GM20000 (cell line): ENCODE data around the gene KANSL3.

ENCODE experiments used
- DNase-seq: peaks from one replicate; pipeline ENCODE4 v3.0.0; 2012; ENCODE audit warnings: low spot score
- TF ChIP-seq, protein P1 (sequence below): IDR thresholded peaks from 2 replicates; pipeline ENCODE4 v1.5.1; 2012; ENCODE audit warnings: mild to moderate bottlenecking, control low read depth; ENCODE audit errors: extremely low read depth, missing control alignments

KANSL3 gene

DNA sequence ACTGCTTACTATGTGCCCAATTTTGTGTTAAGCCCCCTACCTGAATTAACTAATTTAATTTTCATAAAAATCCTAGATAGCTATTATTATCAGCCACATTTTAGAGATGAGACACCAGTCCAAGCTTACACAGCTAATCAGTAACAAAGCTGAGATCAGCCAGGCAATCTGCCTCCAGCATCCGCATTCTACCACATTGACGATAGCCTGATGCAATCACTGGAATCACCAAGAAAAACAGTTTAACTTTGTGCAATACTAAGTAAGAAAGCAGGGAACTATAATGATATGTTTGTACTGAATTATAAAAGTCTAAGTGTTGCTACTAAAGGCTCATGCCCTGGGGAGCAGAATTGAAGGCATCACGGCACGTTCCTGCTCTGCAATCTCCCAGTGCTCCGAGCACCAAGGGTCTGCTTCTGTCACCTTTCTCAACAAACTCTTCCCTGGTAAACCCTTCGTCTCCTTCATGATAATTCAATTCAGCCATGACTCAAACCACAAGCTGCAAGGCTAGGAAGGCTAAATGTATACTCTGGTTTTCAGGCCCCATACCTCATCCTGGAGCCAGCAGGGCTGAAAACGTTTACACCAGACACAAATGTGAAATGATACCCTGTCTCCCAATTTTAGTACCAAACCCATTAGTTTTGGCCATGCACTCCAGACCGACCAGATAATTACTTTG lies 19.4 kb downstream of the KANSL3 start:
- TF ChIP-seq, protein P1, sequence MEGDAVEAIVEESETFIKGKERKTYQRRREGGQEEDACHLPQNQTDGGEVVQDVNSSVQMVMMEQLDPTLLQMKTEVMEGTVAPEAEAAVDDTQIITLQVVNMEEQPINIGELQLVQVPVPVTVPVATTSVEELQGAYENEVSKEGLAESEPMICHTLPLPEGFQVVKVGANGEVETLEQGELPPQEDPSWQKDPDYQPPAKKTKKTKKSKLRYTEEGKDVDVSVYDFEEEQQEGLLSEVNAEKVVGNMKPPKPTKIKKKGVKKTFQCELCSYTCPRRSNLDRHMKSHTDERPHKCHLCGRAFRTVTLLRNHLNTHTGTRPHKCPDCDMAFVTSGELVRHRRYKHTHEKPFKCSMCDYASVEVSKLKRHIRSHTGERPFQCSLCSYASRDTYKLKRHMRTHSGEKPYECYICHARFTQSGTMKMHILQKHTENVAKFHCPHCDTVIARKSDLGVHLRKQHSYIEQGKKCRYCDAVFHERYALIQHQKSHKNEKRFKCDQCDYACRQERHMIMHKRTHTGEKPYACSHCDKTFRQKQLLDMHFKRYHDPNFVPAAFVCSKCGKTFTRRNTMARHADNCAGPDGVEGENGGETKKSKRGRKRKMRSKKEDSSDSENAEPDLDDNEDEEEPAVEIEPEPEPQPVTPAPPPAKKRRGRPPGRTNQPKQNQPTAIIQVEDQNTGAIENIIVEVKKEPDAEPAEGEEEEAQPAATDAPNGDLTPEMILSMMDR = no peak
- no peak for DNase-seq

DNA sequence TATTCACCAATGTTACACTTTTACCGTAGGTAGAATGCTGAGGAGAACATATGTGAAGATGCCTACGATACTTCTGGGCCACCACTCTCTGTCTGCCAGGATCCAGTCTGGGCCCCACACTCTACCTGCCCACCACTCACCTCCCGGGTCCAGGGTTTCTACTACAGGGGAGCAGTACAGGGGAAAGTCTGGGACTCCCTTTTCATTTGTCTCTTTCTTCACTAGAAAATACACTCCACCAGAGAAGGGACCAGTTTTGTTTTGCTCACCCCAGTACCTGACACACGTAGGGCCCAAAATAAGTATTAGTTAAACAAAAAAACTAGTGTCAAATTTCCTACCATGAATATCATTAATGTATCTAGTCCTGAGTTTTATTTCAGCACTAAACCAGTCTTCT lies 21.1 kb downstream of the KANSL3 start:
- no peak for DNase-seq
- TF ChIP-seq, protein P1 = no peak

DNA sequence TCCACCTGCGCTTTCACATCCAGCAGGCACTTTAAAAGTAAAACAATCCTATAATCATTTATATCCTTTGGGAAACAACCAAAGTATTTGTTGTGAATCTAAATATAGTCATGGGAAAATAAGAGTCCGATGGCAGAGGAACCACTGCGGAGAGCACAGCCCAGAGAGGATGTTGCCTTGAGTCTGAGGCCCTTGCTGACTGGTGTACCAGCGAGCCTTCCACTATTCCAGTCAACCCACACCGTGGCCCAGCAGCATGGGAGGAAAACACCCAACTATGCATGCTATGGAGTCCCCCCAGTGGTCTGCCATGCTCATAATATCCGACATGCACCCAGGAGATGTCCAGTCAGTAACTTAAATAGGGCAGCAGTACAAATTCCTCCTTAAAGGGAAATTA lies 21.6 kb downstream of the KANSL3 start:
- DNase-seq = no peak
- TF ChIP-seq, protein P1 = no peak

DNA sequence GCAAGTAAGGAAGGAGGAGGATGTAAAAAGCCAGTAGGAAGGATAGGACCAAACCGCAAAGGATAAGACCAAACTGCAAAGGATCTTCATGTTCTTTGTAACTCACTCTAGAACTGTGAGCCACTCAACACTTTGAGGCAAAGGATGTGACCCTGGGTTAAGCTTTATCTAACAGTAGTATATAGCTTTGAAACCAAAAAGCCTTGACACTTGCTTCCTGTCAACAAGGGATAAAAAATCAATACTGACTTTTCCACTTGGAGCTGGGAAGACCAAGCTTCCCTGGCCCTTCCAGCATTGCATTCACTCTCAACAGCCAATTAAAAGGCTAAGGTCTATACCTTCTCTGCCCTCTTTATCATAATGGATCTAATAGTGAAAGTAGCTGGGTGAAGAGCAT lies 22.0 kb downstream of the KANSL3 start:
- TF ChIP-seq, protein P1 = no peak
- no peak for DNase-seq

DNA sequence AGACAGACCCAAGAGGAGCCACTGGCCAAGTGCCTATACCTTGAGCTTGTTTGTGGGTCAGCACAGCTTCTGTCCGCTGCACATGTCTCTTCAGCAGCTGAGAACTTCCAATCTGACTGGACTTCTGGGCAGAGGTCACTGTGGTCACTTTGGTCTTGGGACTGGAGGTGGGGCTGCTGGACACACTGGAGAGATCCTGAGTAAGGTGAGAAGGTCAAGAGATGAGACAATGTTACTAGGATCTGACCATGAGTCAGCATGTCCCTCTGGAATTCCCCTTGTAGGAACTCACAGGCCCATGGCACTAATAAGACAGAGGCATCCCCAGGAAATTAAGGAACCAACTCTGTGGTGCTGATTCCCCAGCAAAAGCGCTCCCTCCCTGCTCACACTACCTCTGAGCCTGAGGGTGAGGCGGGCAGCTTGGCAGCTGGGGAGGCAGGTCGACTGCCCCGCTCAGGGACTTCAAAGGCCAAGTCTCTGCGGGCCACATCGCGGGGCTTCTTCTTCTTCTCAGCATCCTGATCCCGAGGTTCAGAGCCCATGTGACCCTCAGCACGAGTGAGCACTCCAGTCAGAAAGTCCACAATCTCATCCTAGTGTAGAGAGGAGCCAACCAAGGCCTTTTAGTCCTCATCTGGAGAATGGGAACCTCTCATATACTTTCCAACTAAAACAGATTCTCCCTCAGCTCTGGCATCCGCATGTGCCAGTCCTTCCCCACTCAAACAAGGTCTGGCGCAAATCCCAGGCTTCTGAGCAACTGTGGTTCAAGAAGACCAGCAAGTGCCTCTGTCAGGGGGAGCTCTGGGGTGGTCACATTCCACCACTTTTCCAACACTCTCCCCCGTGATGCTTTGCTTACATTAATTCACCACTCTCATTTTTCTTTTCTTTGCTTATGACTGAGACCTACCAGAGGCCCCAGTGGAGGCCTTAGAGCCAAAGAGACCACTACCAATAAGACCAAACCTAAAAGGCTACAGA lies 29.4 kb downstream of the KANSL3 start:
- DNase-seq = peak; percentile 22
- TF ChIP-seq, protein P1 = no peak

DNA sequence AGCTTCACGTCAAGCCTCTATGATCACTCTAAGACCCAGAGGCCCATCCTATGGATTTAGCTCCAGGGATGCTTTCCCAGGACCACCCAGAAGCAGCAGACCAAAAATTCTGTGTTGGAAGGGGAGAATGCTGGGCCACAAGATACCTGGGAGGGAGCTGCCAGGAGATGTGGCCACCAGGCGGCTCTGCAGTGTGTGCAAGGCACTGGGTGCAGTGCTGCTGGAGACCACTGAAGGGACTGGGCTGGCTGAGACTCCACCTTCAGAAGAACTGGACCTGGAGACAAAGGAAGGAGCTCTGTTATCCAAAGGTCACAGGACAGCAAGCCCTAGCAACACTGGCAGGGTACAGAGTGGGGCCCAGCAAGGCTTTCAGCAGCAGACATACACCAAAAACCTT lies 34.0 kb downstream of the KANSL3 start:
- no peak for DNase-seq
- TF ChIP-seq, protein P1 = peak; percentile 4

DNA sequence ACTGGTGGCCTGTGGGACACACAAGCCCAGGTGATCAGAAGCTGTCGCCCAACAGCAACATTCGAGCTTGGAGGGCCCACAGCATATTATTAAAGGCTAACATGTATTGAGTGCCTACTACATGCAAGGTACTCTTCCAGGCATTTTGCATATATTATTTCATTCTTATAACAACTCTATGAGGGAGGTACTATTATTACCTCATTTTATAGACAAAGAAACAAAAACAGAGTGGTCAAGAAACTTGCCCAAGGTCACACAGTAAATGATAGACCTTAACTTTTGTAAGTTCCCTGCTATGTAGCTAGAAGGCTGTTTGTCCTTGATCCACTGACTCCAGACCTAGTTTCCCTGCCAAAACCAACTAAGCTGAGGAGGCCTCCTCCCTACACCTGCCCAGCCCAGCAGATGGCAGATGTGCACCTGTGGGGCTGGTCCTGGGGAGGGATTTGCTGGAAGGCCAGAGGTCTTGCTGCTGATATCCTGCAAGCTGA lies 35.7 kb downstream of the KANSL3 start:
- no peak for DNase-seq
- TF ChIP-seq, protein P1 = no peak
